HG02973 (cell line): ENCODE data around the gene BRD7.

Experiments used
- ATAC-seq: cut with Tn5 transposase; IDR thresholded peaks from one replicate; pipeline ENCODE4 v1.9.1; 2021; ENCODE audit warnings: moderate library complexity; ENCODE audit not compliant: unreplicated experiment

Gene BRD7

DNA sequence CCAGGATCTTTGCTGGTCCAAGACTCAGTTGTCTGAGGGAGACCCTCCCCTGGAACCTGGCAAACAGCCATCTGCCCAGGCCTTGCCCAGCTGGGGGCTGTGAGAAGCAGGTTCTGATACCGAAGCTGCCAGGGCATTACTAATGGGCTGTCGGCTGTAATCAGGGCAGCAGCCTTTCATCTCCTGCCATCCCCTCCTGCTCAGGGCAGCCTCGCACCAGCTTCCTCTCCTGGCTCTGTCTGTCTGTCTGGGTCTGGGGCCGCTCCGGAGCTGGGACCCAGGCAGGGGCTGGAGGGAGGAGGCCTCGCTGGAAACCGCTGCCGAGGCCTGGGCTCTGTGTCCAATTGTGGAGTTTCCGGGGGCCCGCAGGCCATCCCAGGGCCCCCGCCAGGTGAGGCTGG lies 21.6 kb upstream of the BRD7 start:
- ATAC-seq, result no peak

DNA sequence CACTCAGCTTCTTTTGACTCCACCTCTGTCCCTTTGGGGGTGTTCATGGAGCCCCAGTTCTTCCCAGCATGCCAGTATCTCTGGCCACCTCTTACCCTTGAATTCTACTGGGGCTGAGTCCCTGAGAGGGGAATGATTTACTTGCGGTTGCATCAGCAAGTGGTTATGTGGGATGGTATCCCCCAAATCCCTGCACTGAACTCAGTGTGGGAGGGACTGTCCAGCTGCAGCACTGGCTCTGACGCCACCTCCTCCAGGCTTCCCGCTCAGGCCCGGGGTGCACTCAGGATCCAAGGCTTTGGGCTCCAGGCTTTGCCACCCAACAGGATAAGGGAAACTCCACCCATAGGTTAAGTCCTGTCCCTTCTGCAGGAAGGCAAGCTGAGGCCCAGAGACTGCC lies 21.1 kb upstream of the BRD7 start:
- ATAC-seq, result no peak

DNA sequence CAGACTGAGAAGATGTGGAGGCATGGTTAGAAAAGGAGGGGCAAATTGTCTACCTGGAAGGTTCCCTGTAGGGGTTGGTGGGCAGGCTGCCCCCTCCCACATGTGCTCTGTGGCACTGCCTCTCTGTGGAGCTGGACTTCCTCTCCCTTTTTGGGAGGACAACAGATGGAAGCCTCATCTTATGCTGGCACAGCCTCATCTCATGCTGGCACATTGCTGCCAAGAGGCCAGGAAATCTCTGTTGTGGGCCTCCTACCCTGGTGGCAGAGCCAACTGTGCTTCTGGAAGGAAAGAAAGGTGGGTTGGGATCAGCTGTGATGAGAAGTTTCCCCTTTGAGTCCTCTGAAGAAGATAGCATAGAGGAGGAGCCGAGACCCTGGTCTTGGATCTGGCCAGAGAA lies 19.7 kb upstream of the BRD7 start:
- ATAC-seq, result no peak

DNA sequence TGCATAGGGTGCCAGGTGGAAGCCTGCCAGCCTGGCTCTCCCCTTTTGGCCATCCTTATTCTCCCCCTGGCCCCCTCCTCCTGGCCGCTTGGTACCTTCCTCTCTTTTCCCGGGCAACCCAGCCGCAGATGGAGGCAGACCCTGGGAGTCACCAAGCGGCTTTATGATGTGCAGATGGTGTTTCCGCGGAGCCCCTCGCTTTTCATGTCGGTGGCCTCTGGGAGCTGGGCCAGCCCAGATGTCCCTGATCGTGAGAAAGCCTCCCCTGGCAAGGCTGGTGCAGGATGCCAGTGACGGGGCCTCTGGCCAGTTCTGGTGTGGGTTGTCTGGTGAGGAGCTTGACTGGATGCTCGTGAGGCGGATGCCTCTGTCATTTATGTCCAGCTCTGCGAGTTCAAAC lies 18.0 kb upstream of the BRD7 start:
- no peak for ATAC-seq

DNA sequence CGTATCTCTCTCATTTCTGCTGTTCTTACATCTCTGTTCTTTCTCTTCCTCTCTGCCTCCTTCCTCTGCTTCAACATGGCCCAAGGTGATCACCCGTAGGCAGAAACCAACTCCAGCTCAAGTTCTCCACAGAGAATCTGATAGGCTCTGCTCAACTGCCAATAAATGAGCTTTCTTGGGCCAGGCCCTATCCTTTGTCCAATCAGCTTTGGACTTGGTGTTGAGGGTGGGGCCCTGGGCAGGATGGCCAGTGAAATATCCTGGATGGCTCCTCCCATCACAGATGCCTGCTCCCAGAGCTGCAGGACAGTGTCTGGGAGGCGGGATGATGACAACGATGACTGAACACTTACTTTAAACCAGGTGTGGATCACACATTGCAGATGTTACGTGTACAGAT lies 17.4 kb upstream of the BRD7 start:
- no peak for ATAC-seq

DNA sequence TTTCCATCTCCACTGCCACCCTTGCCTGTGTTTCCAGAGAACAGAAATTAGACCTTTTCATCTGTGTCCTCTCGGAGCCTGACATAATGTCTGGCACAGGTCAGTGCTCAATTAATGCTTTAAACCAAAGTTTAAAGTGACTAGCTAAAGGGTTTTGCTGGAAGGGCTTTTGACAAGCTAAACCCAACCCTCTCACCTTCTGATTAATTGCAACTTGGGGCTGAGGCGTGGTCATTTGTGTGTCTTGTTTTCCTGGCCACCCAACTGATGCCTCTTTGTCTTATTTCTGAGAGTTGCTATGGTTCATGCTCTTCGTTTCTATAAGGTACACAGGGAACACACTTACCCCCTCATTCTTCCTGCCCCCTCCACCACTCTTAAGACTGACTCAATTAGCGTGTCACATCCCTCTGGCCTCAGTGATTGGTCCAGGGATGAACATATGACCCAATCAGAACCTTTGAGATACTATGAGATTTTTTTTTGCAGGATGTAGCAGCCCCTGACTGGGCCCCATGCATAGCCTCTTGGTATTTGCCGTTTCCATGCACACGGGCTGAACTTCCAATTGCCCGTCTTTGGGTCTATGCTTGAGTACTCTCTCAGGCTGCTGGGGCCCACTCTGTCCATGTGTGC lies 15.8 kb upstream of the BRD7 start:
- ATAC-seq, result no peak

DNA sequence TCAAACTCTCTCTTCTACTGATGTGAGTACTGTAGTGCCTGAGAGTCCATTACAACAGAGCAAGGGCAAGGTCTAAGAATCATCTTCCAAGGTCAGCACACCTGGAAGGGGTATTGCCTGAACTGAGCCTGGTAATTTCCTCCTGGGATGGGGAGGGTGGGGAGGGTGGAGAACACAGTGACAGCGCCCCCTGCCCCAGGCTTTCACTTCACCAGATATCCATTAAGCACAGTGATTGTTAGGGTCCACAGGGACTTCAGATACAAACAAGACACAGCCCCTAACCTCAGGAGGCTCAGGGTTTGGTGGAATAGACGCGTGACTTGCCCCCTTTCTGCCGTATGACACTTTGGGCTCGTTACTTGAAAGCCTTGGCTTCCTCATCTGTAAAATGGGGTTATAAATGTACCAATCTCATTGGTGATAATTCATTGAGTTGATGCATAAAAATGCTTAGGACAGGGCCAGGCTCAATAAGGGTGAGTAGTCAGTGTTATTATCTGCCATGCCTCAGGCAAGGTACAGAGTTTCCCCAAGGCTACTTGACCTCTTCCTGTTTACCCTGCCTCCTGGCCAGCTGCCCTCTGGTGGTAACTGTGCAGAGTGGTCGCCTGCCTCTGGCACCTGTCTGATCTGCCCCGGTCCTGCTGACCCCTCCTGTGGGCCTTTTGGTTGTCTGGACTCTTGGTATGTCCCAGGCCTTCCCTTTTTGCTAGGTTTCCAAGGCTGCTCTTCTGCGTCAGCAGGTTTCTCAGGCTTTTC lies 13.1 kb upstream of the BRD7 start:
- no peak for ATAC-seq

DNA sequence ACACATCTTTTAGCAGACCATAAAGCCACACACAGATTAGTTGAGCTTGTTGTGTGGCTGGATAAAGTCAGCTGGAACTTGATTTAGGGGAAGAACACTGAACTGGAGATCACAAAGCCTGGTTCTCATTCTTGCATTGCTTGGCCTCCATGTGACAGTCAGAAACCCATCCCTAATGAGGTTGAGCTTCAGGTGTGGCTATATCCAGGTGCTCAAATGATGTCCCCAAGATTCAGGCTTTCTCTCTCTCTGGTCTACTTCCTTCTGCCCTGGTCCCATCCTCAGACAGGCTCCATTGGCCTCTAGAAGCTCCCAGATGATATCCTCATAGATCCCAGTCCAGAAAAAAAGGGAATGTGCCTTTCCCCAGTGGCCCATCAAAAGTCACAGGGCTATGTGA lies 9.6 kb upstream of the BRD7 start:
- ATAC-seq, result no peak

DNA sequence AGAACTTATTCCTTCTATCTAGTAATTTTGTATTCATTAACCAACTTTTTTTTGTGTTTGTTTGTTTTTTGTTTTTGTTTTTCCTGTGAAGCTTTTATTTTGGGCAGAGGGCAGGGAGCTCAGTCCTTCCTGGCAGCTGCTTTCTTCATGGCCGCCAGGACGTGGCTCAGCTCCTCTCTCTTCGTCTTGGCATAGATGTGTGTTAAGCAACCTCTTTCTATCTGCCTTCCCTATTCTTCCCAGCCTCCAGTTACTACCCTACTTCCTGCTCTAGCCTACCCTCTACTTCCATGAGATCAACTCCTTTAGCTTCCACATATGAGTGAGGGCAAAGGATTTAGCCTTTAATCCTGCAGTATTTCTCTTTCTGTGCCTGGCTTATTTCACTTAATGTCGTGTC lies 8.2 kb upstream of the BRD7 start:
- no peak for ATAC-seq

DNA sequence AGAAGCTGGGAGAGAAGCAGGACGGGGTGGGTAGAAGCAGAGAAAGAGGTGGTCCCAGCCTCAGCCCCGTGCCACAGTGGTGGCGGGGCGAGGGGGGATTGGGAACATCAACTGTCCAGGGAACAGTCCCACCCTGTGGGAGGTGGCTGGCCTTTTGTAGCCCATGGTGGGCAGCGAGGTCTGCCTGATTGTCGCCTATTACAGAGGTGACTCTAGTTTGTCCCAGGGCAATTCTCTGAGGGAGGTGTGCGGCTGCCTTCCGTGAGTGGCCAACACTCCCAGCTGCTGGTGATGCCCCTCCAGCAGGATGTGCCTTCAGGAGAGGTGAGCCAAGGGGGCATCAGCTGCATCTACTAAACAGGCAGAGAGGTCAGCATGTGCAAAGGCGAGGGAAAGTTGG lies 5.0 kb upstream of the BRD7 start:
- ATAC-seq, result no peak

DNA sequence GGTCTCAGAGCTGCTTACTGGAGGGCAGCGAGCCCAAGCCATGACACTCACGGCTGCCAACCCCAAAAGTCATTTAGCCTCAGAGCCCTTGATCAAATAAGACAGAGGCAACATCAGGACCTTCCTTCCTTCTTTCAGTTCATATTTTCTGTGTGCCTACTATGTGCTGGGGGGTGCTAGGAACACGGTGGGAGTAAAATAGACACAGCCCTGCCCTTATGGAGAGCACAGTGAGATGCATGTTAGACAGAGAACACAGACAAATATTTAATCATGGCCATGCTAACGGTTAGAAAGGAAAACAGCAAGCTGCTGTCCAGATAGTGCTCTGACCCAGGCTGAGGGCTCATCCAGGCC lies 4.5 kb upstream of the BRD7 start:
- ATAC-seq, result no peak

DNA sequence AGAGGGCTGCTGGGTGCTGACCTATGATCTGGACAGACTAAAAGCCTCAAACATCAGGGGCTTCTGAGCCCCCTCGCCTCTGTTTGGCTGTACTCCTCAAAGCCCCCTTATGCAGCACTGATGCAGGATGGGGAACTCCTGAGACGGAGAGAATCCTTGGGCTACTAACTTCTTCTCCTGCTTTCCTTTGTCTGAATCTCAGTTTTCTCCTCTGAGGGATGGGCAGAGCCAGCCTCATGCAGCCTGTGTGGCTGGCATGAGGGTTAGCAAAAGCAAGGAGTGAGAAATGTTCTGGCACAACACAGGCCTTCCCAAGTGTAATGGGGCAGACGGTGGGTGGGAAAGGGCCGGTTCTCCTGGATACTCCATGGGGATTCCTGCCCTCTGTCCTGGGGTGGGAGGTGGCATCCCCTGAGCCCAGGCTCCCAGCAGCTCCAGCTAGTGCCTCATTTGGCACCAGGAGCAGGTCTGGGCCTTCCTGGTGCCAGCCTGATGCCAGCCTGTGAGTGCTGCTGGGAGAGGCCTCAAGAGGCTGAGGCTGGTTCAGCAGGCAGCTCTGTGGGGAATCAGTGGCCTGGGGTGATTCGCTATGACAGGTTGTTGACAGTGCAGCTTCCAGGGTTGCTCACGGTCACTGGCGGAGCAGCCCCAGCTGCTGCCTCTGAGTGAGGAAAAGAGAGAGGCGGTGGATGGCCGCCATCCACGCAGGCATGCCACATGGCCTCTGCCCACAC lies 4.0 kb upstream of the BRD7 start:
- ATAC-seq, result no peak

DNA sequence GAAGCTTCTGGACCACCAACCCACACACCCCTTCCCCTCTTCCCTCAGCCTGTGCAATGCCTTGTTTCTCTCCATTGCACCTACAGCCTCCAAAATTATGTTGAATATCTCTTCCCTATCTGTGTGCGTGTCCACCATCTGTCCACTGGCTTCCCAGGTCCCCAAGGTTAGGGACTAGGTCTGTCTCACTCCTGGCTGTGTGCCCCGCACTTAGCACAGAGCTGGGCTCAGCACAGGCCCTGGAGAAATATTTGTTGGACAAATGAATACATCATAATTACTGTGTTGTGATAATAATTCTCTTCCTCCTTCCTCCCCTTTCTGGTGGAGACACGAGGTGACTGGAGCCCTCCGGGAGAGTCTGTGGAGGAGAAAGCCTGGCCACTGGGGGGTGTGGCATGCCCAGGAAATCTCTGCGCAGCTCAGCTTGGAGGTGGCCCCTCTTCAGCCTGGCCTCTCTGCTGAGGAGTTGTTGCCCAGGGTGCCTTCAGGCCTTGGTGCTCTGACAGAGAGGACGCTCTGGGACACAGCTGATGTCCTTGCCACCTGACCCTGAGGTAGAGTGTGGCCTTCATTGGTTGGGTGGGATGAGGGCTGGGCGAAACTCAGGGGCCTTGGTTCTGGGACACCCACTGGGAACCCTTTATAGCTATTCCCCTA lies 3.3 kb upstream of the BRD7 start:
- no peak for ATAC-seq

DNA sequence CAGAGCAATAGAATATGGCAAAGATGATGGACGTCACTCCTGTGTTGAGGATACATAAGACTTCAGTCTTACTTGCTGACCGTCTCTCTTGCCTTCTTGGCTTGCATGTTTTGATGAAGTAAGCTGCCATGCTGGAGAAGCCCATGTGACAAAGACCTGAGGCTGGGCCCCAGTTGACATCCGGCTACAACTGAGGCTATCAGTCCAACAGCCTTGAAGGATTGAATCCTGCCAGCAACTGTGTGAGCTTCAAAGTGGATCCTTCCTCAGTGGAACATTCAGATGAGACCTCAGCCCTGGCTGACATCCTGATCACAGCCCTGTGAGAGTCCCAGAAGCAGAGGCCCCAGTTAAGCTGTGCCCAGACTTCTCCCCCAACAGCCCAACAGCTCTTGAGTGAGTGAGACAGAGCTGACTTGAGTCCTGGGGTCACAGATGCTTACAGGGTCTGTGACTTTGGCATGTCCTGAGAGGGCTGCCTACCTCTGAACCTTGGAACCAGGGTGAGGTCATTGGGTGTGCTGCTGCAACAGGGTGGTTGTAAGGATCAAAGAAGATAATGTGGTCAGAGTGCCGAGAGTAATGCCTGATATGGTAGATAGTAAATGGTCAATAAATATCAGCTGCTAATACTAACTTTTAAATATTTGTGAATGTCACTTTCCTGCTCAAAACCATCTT lies 2.4 kb upstream of the BRD7 start:
- no peak for ATAC-seq

DNA sequence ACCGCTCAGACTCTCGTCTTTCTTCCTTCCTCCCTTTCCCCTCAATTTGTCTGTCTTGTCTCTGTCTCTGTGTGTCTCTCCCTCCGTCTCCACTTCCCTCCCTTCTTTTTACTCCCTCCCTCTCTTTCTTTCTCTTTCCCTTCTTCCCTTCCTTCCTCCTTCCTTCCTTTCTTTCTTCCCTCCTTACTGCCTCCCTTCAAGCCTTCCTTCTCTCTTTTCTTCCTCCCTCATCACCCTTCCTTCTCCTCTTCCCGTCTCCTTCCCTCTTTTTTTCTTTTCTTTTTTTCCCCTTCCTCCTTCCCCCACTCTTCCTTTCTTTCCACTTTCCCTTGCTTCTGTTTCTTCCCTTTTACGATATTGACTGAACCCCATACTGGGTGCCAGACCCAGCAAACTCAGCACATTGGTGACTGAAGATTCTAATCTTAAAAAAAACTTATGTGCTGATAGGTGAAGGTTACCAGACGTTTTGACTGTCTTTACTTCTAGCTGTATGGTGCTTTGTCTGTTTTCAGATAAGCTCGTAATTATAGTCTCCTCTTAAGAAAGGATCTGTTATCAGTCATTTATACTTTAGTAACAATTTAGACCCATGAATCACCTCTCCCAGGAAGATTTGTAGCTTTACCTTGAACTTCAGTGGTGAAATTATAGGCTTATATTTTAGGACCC lies 481 bp upstream of the BRD7 start:
- no peak for ATAC-seq

DNA sequence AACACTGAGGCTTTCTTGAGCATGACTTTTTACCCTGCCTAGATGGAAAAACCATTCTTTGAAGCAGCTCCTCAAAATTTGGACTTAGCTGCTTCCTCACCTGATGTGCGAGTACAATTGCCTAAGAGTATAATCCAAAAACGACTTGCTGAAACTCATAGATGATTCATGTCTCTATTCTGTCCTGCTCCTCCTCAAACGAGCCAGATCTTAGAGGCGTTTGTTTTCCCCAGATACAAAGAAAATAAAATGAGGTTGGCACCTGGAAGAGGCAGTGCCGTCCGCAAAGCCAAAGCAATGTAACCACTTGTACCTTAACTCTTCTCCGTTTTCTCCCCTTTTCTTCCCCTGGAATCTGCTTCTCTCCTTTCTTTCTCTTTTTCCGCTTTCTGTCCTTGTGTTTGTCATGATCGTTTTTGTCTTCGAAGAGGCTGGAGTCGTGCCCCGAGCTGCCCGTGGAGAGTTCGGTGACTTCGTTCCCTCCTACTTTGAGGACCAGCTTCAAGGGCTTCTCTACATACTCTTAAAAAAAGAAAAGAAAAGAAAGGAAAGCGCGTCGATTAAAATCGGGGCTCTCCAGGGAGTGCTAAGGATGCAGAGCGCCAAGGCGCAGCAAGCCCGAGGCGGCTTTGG lies 895 bp downstream of the BRD7 start:
- ATAC-seq, result no peak

DNA sequence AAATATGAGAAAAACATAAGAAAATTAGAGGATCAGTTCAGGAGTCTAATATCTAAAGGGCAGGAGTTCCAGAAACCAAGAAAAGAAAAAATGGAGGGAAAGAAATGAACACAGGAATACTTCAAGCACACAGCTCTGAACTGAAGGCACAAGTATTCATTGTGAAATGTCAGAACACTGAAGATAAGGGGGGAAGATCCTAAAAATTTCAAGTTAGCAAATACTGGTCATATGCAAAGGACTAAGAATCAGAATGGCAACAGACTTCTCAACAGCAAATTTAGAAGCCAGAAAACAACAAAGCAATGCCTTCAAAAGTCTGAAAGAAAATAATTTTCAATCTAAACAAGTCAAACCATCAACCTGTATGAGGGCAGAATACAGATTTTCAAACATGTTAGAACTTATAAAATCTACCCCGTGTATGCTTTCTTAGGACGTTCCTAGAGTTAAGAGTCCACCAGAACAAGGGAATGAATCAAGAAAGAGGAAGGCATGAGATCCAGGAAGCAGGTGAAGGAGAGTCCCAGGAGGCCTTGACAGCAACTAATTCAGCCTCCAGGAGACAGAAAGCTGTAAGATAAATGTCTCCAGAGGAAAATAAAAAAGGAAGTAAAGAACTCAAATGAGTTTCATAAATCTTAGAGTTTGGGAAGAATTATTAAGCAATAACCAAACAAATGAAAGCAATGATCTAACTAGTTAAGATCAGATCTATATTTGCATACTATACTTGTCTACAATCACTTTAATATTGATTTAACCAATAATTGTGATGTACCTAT lies 2.8 kb downstream of the BRD7 start:
- ATAC-seq, result no peak

DNA sequence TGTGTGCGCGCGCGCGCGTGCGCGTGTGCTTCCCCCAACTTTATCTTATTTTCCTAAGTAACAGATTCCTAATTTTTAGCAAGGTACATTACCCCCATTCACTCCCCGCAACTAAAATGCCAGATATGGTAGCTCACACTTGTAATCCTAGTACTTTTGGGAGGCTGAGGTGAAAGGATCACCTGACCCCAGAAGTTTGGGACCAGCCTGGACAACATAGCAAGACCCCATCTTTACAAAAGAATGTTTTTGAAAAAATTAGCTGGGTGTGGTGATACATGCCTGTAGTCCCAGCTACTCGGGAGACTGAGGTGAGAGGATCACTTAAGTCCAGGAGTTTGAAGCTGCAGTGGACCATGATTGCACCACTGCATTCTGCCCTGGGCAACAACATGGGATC lies 5.1 kb downstream of the BRD7 start:
- ATAC-seq, result no peak

DNA sequence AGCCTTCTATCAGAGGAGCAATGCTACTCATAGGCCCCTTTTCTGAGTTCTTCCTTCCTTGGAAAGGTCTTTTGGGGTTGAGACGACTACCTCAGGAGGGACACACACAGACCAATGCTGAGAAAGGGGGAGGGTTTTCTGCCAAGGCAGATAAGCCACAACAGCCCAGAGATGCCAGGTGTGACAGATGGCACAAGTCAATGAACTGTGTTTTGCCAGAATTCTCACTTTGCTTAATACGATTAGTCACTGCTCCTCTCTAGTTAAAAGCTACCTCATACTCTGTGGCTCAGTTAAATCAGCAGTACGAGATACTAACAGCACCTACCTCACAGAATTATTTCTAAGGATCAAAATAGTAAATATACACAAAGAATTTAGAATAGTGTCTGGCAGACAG lies 8.0 kb downstream of the BRD7 start:
- no peak for ATAC-seq
